Measurements from ENCODE around the gene IFRD2.

- no peak for TF ChIP-seq NANOG (IDR thresholded peaks at IDR 0.05; ENCODE audit: borderline replicate concordance)
- TF ChIP-seq CTCF (conservative IDR thresholded peaks at IDR 0.05; ENCODE audit: low read depth in 2 of 2), result no peak
- no peak for TF ChIP-seq EZH2 (IDR thresholded peaks at IDR 0.05; ENCODE audit: low read depth, unreplicated experiment)
- TF ChIP-seq POLR2AphosphoS5 (IDR thresholded peaks at IDR 0.05; ENCODE audit: low read depth), result no peak
Observed at GRCh38 chr3:50276762-50277101, 15.5 kb downstream of the IFRD2 start.

All from GM23338 (cell line).